UCSD-AML1 (cell line): ENCODE results near the gene NTHL1.
"Not testable (repeated sequence)": the region's sequence is repeated elsewhere in the genome, so short reads cannot be mapped to it uniquely, and the experiment has no call there.

ENCODE experiments used
- DNase-seq: peaks from one replicate; lab custom pipeline; 2025; ENCODE audit not compliant: unreplicated experiment; lab: John Stamatoyannopoulos, UW

The NTHL1 gene

DNA sequence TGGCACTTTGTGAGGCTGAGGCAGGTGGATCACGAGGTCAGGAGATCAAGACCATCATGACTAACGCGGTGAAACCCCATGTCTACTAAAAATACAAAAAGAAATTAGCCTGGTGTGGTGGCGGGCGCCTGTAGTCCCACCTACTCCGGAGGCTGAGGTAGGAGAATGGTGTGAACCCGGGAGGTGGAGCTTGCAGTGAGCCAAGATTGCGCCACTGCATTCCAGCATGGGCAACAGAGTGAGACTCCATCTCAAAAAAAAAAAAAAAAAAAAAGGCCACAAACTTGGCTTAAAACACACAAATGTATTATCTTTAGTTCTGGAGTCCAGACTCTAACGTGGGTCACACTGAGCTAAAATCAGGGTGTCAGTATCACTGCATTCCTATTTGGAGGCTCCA lies 35.9 kb downstream of the NTHL1 start:
- DNase-seq: not testable (repeated sequence)

GRCh38 chr16:2009791-2010510 lies 37.7 kb downstream of the NTHL1 start, which contains the start of gene ZNF598:
TSS of gene ZNF598 (minus strand) at chr16:2009821.
- DNase-seq: peak; percentile 89

GRCh38 chr16:2009164-2009711 lies 38.4 kb downstream of the NTHL1 start:
- DNase-seq: no peak

GRCh38 chr16:2008631-2009163 lies 38.9 kb downstream of the NTHL1 start:
- DNase-seq: peak; percentile 36

GRCh38 chr16:2008009-2008526 lies 39.6 kb downstream of the NTHL1 start:
- no peak for DNase-seq

GRCh38 chr16:2007081-2007836 lies 40.4 kb downstream of the NTHL1 start:
- no peak for DNase-seq

GRCh38 chr16:2006317-2006716 lies 41.3 kb downstream of the NTHL1 start:
- DNase-seq: no peak

- DNase-seq: no peak
These were observed 42.0 kb downstream of the NTHL1 start for GRCh38 chr16:2005646-2006045.

DNA sequence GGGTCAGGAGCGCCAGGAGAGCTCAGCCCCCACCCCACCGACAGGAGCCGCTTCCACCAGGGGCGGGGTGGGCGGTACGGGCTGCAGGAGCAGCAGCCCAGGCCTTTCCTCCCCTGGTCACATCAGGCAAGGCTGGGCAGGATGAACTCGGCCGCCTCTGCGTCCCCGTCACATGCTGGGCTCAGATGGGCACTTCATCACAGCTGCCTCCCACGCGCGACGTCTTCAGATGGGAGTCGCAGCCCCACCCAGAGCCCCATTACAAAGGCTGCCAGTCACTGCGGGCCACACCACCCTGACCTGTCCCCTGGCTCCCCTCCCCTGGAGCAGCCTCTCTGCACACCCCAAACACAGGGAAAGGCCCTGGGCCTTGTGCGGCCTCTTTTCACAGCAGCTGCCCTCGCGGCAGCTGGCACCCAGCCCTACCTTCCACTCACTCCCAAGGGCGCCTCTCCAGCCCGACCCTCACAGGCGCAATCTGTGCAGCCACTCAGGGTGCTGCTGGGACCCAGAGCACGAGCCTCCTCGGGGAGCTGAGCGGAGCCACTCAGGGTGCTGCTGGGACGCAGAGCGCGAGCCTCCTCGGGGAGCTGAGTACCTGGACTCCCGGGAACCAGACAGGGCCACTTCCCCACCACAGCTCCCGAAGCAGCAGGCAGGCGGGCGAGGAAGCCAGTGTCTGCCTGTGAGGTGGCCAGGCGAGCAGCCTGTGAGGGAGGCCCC lies 42.7 kb downstream of the NTHL1 start:
- no peak for DNase-seq

DNA sequence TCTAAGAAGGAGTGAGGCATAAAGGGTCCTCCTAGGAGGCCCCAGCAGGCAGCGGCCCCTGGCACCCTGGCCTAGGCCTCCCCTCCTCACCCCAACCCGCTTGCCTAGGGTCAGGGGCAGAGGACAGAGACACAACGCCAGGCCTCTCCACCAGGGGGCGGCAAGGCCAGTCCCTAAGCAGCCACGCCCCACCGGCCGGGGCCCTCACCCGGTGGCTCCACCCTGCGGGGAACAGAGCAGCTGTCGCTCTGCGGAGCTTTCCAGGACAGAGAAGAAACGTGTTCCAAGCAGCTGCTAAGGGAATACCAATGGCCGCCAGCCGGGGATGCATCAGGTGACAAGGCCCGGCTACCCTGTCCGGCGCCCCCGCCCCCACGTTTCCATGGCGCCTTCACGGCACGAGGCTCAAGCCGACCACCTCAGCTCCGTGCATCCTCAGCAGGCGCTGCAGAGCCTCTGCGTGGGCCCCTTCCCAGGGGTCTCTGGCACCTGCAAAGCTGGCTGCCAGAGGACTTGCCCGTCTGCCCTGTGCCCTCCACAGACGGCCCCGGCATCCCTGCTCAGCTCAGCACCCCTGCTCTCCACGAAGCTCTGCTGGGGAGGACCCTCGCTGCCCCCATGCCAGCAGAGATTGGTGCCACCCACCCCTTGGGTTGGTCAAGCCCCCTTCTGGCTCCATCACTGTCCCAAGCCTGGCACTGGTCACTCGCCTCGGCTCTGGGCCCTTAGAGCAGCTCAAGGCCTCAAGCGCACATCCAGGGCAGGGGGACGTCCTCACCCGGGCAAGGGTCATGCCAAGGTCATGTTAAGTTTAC lies 43.6 kb downstream of the NTHL1 start:
- DNase-seq: peak; percentile 89

GRCh38 chr16:2003231-2003826 lies 44.3 kb downstream of the NTHL1 start:
- DNase-seq: no peak

- DNase-seq: no peak
These were observed 45.0 kb downstream of the NTHL1 start for GRCh38 chr16:2002406-2003230.

GRCh38 chr16:2001456-2002355 lies 45.9 kb downstream of the NTHL1 start:
- DNase-seq: no peak

DNA sequence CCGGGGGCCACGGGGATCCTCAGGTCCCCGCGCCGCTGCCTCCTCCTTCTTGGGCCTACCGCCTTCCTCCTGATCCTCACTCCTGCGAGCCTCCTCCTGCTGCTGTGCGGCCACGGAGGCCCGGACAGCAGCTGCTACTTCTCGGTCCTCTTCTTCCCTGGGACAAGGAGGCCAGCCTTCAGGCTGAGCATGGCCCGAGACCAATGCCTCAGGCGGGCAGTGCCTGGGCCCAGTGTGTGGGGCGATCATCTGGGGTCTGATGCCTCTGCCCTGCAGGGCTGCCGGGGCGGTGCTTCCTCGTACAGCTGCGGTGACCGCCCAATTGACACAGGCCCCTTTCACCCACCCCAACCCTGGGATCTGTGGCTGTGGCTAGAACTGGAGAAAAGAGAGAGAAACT lies 46.6 kb downstream of the NTHL1 start:
- no peak for DNase-seq

- DNase-seq: no peak
These were observed 47.6 kb downstream of the NTHL1 start for GRCh38 chr16:1999866-2000514.

DNA sequence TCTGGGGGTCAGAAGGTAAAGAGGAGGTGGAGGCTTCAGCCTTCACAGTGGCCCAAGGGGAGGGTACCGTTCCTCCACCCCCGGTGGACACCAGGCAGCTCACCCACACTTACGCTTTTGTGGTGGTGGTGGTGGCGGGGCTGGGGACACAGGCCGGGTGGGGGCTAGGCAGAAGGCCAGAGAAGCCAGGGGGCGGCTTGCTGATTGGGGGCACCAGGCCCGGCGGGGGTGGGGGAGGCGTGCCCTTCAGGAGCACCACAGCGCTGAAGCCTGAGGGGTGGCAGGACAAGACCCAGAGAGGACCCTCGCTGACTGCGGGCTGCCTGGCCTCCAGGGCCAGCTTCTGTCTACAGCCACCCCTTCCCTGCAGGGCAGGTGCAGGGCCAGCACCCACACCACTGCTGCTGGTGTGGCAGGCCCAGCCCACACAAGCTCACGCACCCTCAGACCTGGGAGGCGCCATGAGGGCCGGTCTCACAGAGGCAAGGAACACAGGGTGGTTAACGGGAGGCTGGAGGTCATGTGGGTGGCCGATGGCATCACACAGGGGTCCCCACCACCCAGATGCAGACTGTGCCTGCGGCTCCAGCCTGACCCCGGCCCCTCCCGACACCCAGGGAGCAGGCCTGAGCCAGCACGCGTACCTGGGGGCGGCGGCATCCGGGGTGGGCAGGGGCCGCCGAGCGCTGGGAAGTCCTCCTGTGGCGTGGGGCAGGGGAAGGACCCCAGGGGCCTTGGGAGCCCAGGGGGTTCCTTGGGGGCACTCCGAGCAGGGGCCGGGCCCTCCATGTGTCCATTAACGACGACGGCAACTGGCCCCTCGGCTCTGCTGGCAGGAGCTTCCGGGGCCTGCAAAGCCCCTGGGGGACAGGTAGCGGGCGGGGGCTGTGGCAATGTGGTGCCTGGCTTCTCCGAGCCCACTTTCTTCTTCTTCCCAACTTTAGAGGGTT lies 48.5 kb downstream of the NTHL1 start:
- DNase-seq: no peak
